Neural progenitor cell (in vitro differentiated cells): ENCODE results near the gene KMT5B. TPM values are rescaled to one million over a fixed set of nuclear protein-coding genes. Genes with fewer than 3 reads are reported as not detected.

Experiments used
- DNase-seq: peaks from one replicate; pipeline ENCODE4 v3.0.0-alpha.2; 2016; ENCODE audit warnings: low spot score
- H2AFZ ChIP-seq: fragments of 200-600 bp; sonication (generic); replicated peaks from 2 replicates; pipeline ENCODE4 v1.6.1; 2016; ENCODE audit warnings: antibody characterized with exemption
- H3F3A ChIP-seq: fragments of 200-600 bp; sonication (generic); 2 replicates; pipeline ENCODE4 v1.6.1; 2016; ENCODE audit warnings: antibody characterized with exemption, low read depth
- H3K27ac ChIP-seq: fragments of 200-600 bp; sonication (generic); 2 replicates; pipeline ENCODE4 v1.5.1; 2016; ENCODE audit warnings: mild to moderate bottlenecking
- H3K27me3 ChIP-seq: fragments of 200-600 bp; sonication (generic); 2 replicates; pipeline ENCODE4 v1.6.1; 2016; ENCODE audit warnings: mild to moderate bottlenecking, moderate library complexity
- H3K36me3 ChIP-seq: fragments of 200-600 bp; sonication (generic); 2 replicates; pipeline ENCODE4 v1.5.1; 2016
- H3K4me1 ChIP-seq: fragments of 200-600 bp; sonication (generic); 2 replicates; pipeline ENCODE4 v1.6.1; 2016; ENCODE audit warnings: mixed run types
- H3K4me2 ChIP-seq: fragments of 200-600 bp; sonication (generic); 2 replicates; pipeline ENCODE4 v1.6.1; 2016
- H3K4me3 ChIP-seq: fragments of 200-600 bp; sonication (generic); 2 replicates; pipeline ENCODE4 v1.5.1; 2016
- H3K79me2 ChIP-seq: fragments of 200-600 bp; sonication (generic); 2 replicates; pipeline ENCODE4 v1.6.1; 2016; ENCODE audit warnings: low read depth
- H3K9ac ChIP-seq: fragments of 200-600 bp; sonication (generic); 2 replicates; pipeline ENCODE4 v1.6.1; 2016
- H3K9me3 ChIP-seq: fragments of 200-600 bp; sonication (generic); 2 replicates; pipeline ENCODE4 v1.5.1; 2016; ENCODE audit warnings: low read depth
- H4K20me1 ChIP-seq: fragments of 200-600 bp; sonication (generic); 2 replicates; pipeline ENCODE4 v1.6.1; 2016; ENCODE audit warnings: low read depth
- H3K27ac Mint-ChIP-seq: 3 replicates; pipeline ENCODE4 v1.8.0; 2021; ENCODE audit warnings: mixed read lengths
- H3K27me3 Mint-ChIP-seq: 2 replicates; pipeline ENCODE4 v1.8.0; 2022; ENCODE audit warnings: low read depth, mild to moderate bottlenecking, inconsistent platforms, moderate library complexity, mixed read lengths; ENCODE audit not compliant: insufficient read depth
- H3K36me3 Mint-ChIP-seq: 3 replicates; pipeline ENCODE4 v1.8.0; 2021; ENCODE audit warnings: mixed read lengths
- H3K4me1 Mint-ChIP-seq: 3 replicates; pipeline ENCODE4 v1.8.0; 2021; ENCODE audit warnings: mixed read lengths
- H3K4me3 Mint-ChIP-seq: 3 replicates; pipeline ENCODE4 v1.8.0; 2021; ENCODE audit warnings: mild to moderate bottlenecking, moderate library complexity, mixed read lengths
- H3K9me3 Mint-ChIP-seq: 3 replicates; pipeline ENCODE4 v1.8.0; 2020; ENCODE audit warnings: mixed read lengths
- CTCF ChIP-seq: fragments of 200-600 bp; sonication (generic); IDR thresholded peaks from 2 replicates; pipeline ENCODE4 v1.5.1; 2017; ENCODE audit warnings: antibody characterized with exemption, mild to moderate bottlenecking
- EZH2 ChIP-seq: fragments of 200-600 bp; sonication (generic); IDR thresholded peaks from 2 replicates; pipeline ENCODE4 v1.6.1; 2017; ENCODE audit warnings: antibody characterized with exemption, mild to moderate bottlenecking, moderate library complexity
- EZH2phosphoT487 ChIP-seq: fragments of 200-600 bp; sonication (generic); IDR thresholded peaks from 2 replicates; pipeline ENCODE4 v1.6.1; 2017; ENCODE audit warnings: antibody characterized with exemption
- total RNA-seq: library from RNA; depleted of rRNA; stranded (reverse); fragments of >200 nt; gene quantifications from 2 replicates; pipeline ENCODE4 v1.2.3, GENCODE V29; 2015; ENCODE audit warnings: low replicate concordance

The KMT5B gene
- total RNA-seq, 1 donor from 2014 or later, result 62.4 TPM

DNA sequence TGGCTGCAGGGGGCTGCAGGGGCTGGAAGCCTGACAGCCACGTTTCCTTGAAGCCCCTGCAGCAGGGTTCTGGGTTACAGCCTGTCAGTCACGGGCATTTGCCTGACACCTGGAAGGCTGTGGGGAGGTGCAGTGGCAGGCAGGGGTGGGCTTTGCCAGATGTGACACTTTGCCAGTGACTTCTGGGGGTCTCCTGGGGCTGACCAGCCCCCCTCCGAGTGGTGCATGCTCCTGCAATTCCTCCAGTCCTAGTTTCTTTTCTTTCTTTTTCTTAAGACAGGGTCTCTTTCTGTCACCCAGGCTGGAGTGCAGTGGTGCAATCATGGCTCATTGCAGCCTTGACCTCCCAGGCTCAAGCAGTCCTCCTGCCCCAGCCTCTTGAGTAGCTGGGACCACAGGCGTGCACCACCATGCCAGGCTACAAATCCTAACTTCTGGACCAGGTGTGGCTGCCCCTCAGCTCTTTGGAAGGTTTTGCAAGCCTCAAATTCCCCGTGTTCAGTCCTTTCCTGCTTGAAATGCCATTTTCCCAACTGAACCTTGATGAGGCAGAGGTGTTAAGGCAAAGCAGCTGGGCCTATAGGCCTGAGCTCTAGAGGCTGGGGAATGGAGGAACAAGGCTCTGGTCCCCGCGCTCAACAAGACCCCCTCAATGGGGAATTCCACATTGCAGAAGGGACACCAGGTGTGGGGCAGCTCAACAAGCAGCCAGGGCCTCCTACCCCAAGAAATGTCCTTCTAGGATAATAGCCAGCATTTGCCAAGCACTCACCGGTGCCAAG is 71.7 kb downstream of the KMT5B start:
- H3K36me3 ChIP-seq, result no peaks in the 10 kb centered on the region
- no peaks in the 10 kb centered on the region for H3K4me1 ChIP-seq
- no peak overlapping the region for H3K4me2 ChIP-seq
- H3K27ac ChIP-seq, result no peak overlapping the region
- TF ChIP-seq CTCF (no peak), EZH2phosphoT487 (no peak), EZH2 (no peak)
- no peaks in the 10 kb centered on the region for H3F3A ChIP-seq
- H3K27me3 ChIP-seq, result no peaks in the 10 kb centered on the region
- H3K27me3 Mint-ChIP-seq, result peaks cover 4% of the 10 kb centered on the region
- H3K4me3 Mint-ChIP-seq, result no peak overlapping the region
- no peaks in the 10 kb centered on the region for H4K20me1 ChIP-seq
- peaks cover 3% of the 10 kb centered on the region for H3K9me3 Mint-ChIP-seq
- H3K27ac Mint-ChIP-seq, result peak overlapping the region; percentile 29
- no peak overlapping the region for H2AFZ ChIP-seq
- H3K4me3 ChIP-seq, result no peak overlapping the region
- DNase-seq, result no peak
- peaks cover 30% of the 10 kb centered on the region for H3K4me1 Mint-ChIP-seq
- no peak overlapping the region for H3K9ac ChIP-seq
- no peaks in the 10 kb centered on the region for H3K9me3 ChIP-seq
- H3K36me3 Mint-ChIP-seq, result no peaks in the 10 kb centered on the region
- no peaks in the 10 kb centered on the region for H3K79me2 ChIP-seq

GRCh38 chr11:68140496-68141245 is 72.4 kb downstream of the KMT5B start:
- H3K36me3 Mint-ChIP-seq, result peaks cover 2% of the 10 kb centered on the region
- peaks cover 4% of the 10 kb centered on the region for H3K27me3 Mint-ChIP-seq
- no peak overlapping the region for H2AFZ ChIP-seq
- no peaks in the 10 kb centered on the region for H3K4me1 ChIP-seq
- no peak for DNase-seq
- H3K79me2 ChIP-seq, result no peaks in the 10 kb centered on the region
- no peak for TF ChIP-seq EZH2phosphoT487
- no peak for TF ChIP-seq CTCF
- TF ChIP-seq EZH2, result no peak
- H3K27ac ChIP-seq, result no peak overlapping the region
- H3K27me3 ChIP-seq, result no peaks in the 10 kb centered on the region
- H3K4me3 Mint-ChIP-seq, result no peak overlapping the region
- peaks cover 9% of the 10 kb centered on the region for H3K9me3 Mint-ChIP-seq
- H3K36me3 ChIP-seq, result no peaks in the 10 kb centered on the region
- no peaks in the 10 kb centered on the region for H3F3A ChIP-seq
- no peak overlapping the region for H3K4me3 ChIP-seq
- H3K9me3 ChIP-seq, result no peaks in the 10 kb centered on the region
- no peak overlapping the region for H3K4me2 ChIP-seq
- H3K9ac ChIP-seq, result no peak overlapping the region
- peak overlapping the region; percentile 33 for H3K27ac Mint-ChIP-seq
- peaks cover 26% of the 10 kb centered on the region for H3K4me1 Mint-ChIP-seq
- no peaks in the 10 kb centered on the region for H4K20me1 ChIP-seq

- Mint-ChIP-seq H3K4me3 (no peak overlapping the region), H3K27ac (peak overlapping the region; percentile 36), H3K36me3 (peaks cover 8% of the 10 kb centered on the region), H3K27me3 (peaks cover 2% of the 10 kb centered on the region), H3K9me3 (peaks cover 25% of the 10 kb centered on the region), H3K4me1 (peaks cover 21% of the 10 kb centered on the region)
- Histone ChIP-seq H3K4me1 (no peaks in the 10 kb centered on the region), H4K20me1 (no peaks in the 10 kb centered on the region), H3K9me3 (peaks cover 7% of the 10 kb centered on the region), H2AFZ (no peak overlapping the region), H3K4me2 (no peak overlapping the region), H3K4me3 (no peak overlapping the region), H3F3A (no peaks in the 10 kb centered on the region), H3K79me2 (no peaks in the 10 kb centered on the region), H3K9ac (no peak overlapping the region), H3K36me3 (no peaks in the 10 kb centered on the region), H3K27ac (no peak overlapping the region), H3K27me3 (no peaks in the 10 kb centered on the region)
- TF ChIP-seq EZH2phosphoT487 (no peak), CTCF (no peak), EZH2 (no peak)
- no peak for DNase-seq
These were observed 74.9 kb downstream of the KMT5B start for GRCh38 chr11:68138237-68138636.
